H1 (cell line): ENCODE measurements around the gene PLXND1. TPM values are rescaled to one million over a fixed set of nuclear protein-coding genes. Genes with fewer than 3 reads are reported as not detected.
A peak's percentile ranks its signal among the peaks of the same experiment; 100 is the strongest.

ENCODE experiments used
- CTCF ChIA-PET: fragments of 300-600 bp; sonication (Branson Sonifier 250); formaldehyde crosslinking; loops from one replicate; lab custom pipeline; 2021; ENCODE audit not compliant: partially characterized antibody; lab: Charles Lee
- POLR2A ChIA-PET: fragments of 300-600 bp; sonication (Branson Sonifier 250); formaldehyde crosslinking; loops from one replicate; lab custom pipeline; 2021; ENCODE audit warnings: inconsistent platforms; ENCODE audit not compliant: partially characterized antibody; lab: Charles Lee
- DNase-seq, 2 experiments: peaks; one replicate each; pipeline versions ENCODE4 v3.0.0 to v3.0.0-alpha.2; 2010 to 2022; ENCODE audit warnings: low spot score in 2 of 2, low read depth in 1 of 2, mixed read lengths in 1 of 2
- FAIRE-seq: peaks from 2 replicates; lab custom pipeline; 2011; peaks lifted over from hg19 to GRCh38; lab: Jason Lieb, UNC
- H2AFZ ChIP-seq: 2 replicates; pipeline ENCODE4 v1.8.1; 2012; ENCODE audit warnings: low read length, inconsistent platforms
- H2AK5ac ChIP-seq: 2 replicates; pipeline ENCODE4 v1.6.1; 2013; ENCODE audit warnings: low read depth, low read length
- H2BK120ac ChIP-seq: replicated peaks from 2 replicates; pipeline ENCODE3; 2013; ENCODE audit warnings: low read depth, low read length, inconsistent platforms
- H2BK12ac ChIP-seq: 2 replicates; pipeline ENCODE4 v1.6.1; 2013; ENCODE audit warnings: low read depth, low read length
- H2BK15ac ChIP-seq: 2 replicates; pipeline ENCODE4 v1.6.1; 2013; ENCODE audit warnings: low read length
- H2BK20ac ChIP-seq: 2 replicates; pipeline ENCODE4 v1.6.1; 2013; ENCODE audit warnings: low read length
- H2BK5ac ChIP-seq: 2 replicates; pipeline ENCODE4 v1.6.1; 2013; ENCODE audit warnings: low read depth, low read length
- H3K14ac ChIP-seq: 2 replicates; pipeline ENCODE4 v1.6.1; 2013; ENCODE audit warnings: inconsistent platforms; ENCODE audit not compliant: insufficient read length
- H3K18ac ChIP-seq: 2 replicates; pipeline ENCODE4 v1.6.1; 2013; ENCODE audit warnings: low read length; ENCODE audit errors: extremely low read depth
- H3K23ac ChIP-seq: 2 replicates; pipeline ENCODE4 v1.6.1; 2013; ENCODE audit warnings: inconsistent platforms; ENCODE audit not compliant: insufficient read length
- H3K23me2 ChIP-seq: 2 replicates; pipeline ENCODE4 v1.6.1; 2013; ENCODE audit warnings: low read depth, low read length
- H3K27ac ChIP-seq: 2 replicates; pipeline ENCODE4 v1.6.1; 2011; ENCODE audit warnings: low read depth, low read length, inconsistent platforms
- H3K27me3 ChIP-seq, 4 experiments: replicated peaks in 1 of 4; 1 replicate in 1 of 4; 2 replicates in 3 of 4; pipeline versions ENCODE4 v1.6.1 to v1.8.1; 2011 to 2013; ENCODE audit warnings: low read length in 3 of 4, mild to moderate bottlenecking in 3 of 4, inconsistent platforms in 2 of 4, mixed read lengths in 2 of 4, moderate library complexity in 1 of 4; ENCODE audit not compliant: control insufficient read depth in 3 of 4, insufficient read depth in 3 of 4; ENCODE audit errors: extremely low read depth in 1 of 4
- H3K36me3 ChIP-seq, 4 experiments: 2 replicates each; pipeline versions ENCODE4 v1.6.1 to v1.8.1; 2011 to 2013; ENCODE audit warnings: mild to moderate bottlenecking in 4 of 4, low read length in 3 of 4, moderate library complexity in 2 of 4, control low read depth in 1 of 4, inconsistent platforms in 1 of 4; ENCODE audit not compliant: insufficient read depth in 4 of 4, control insufficient read depth in 2 of 4
- H3K4ac ChIP-seq: replicated peaks from 2 replicates; pipeline ENCODE3; 2013; ENCODE audit warnings: low read length, low read depth, mixed read lengths, inconsistent platforms; ENCODE audit not compliant: insufficient read length
- H3K4me1 ChIP-seq, 4 experiments: replicated peaks in 1 of 4; 1 replicate in 1 of 4; 2 replicates in 3 of 4; pipeline versions ENCODE4 v1.6.1 to v1.8.1; 2011 to 2013; ENCODE audit warnings: low read length in 3 of 4, inconsistent platforms in 2 of 4, mixed read lengths in 1 of 4; ENCODE audit not compliant: insufficient read depth in 4 of 4, control insufficient read depth in 3 of 4
- H3K4me2 ChIP-seq, 2 experiments: 2 replicates each; pipeline versions ENCODE4 v1.6.1 to v1.8.1; 2011 to 2013; ENCODE audit warnings: low read depth in 2 of 2, low read length in 2 of 2, control low read depth in 1 of 2, inconsistent platforms in 1 of 2, mild to moderate bottlenecking in 1 of 2; ENCODE audit not compliant: insufficient read depth in 1 of 2
- H3K4me3 ChIP-seq, 4 experiments: fragments of 200-600, 300-600 bp in 1 of 4; sonication (generic), shearing (Covaris generic), sonication (Bioruptor Twin) in 1 of 4; 2 replicates each; pipeline versions ENCODE4 v1.5.1 to v1.8.1; 2011 to 2016; ENCODE audit warnings: low read length in 4 of 4, low read depth in 3 of 4, control low read depth in 2 of 4, inconsistent platforms in 2 of 4, mild to moderate bottlenecking in 2 of 4, mixed read lengths in 1 of 4, moderate library complexity in 1 of 4; ENCODE audit not compliant: insufficient read depth in 2 of 4; ENCODE audit errors: extremely low read depth in 1 of 4
- H3K56ac ChIP-seq: replicated peaks from 2 replicates; pipeline ENCODE3; 2013; ENCODE audit warnings: low read depth, mild to moderate bottlenecking, mixed read lengths, low read length, inconsistent platforms; ENCODE audit not compliant: insufficient read length
- H3K79me1 ChIP-seq: 2 replicates; pipeline ENCODE4 v1.6.1; 2013; ENCODE audit warnings: low read depth, low read length, control low read depth
- H3K79me2 ChIP-seq, 2 experiments: 2 replicates each; pipeline versions ENCODE4 v1.6.1 to v1.8.1; 2012 to 2013; ENCODE audit warnings: low read length in 2 of 2, mild to moderate bottlenecking in 2 of 2, inconsistent platforms in 1 of 2; ENCODE audit not compliant: insufficient read depth in 2 of 2, control insufficient read depth in 1 of 2
- H3K9ac ChIP-seq, 4 experiments: replicated peaks in 1 of 4; 1 replicate in 1 of 4; 2 replicates in 3 of 4; pipeline versions ENCODE4 v1.6.1 to v1.8.1; 2011 to 2013; ENCODE audit warnings: low read depth in 3 of 4, low read length in 3 of 4, control low read depth in 2 of 4, mild to moderate bottlenecking in 2 of 4, moderate library complexity in 2 of 4, inconsistent platforms in 1 of 4; ENCODE audit errors: extremely low read depth in 1 of 4
- H3K9me3 ChIP-seq, 2 experiments: 2 replicates each; pipeline versions ENCODE4 v1.6.1 to v1.8.1; 2012 to 2013; ENCODE audit warnings: mild to moderate bottlenecking in 2 of 2, moderate library complexity in 2 of 2, control low read depth in 1 of 2, inconsistent platforms in 1 of 2, low read depth in 1 of 2, low read length in 1 of 2, mixed read lengths in 1 of 2; ENCODE audit not compliant: insufficient read depth in 2 of 2
- H4K20me1 ChIP-seq, 2 experiments: replicated peaks in 1 of 2; 2 replicates each; pipeline versions ENCODE3 to v1.8.1; 2011 to 2013; ENCODE audit warnings: inconsistent platforms in 2 of 2, low read length in 2 of 2, mild to moderate bottlenecking in 1 of 2; ENCODE audit not compliant: insufficient read depth in 2 of 2, control insufficient read depth in 1 of 2
- H4K5ac ChIP-seq: 2 replicates; pipeline ENCODE4 v1.6.1; 2013; ENCODE audit warnings: low read length, low read depth, mixed read lengths, inconsistent platforms; ENCODE audit not compliant: insufficient read length
- H4K8ac ChIP-seq: 2 replicates; pipeline ENCODE4 v1.8.0; 2013; ENCODE audit warnings: mild to moderate bottlenecking, moderate library complexity, low read length, inconsistent platforms; ENCODE audit not compliant: insufficient read depth; ENCODE audit errors: extremely low read depth
- H4K91ac ChIP-seq: replicated peaks from 2 replicates; pipeline ENCODE3; 2013; ENCODE audit warnings: low read length, mixed read lengths, inconsistent platforms; ENCODE audit not compliant: insufficient read length
- BACH1 ChIP-seq: IDR thresholded peaks from 2 replicates; pipeline ENCODE4 v1.6.1; 2012; ENCODE audit warnings: low read length, improper control_type of control experiment
- CTBP2 ChIP-seq: IDR thresholded peaks from 2 replicates; pipeline ENCODE4 v1.7.0; 2011; ENCODE audit warnings: borderline replicate concordance, mild to moderate bottlenecking, moderate library complexity, mixed read lengths, low read length; ENCODE audit not compliant: insufficient read depth, insufficient read length
- EP300 ChIP-seq, 2 experiments: IDR thresholded peaks; 1 replicate in 1 of 2; 2 replicates in 1 of 2; pipeline ENCODE4 v1.6.1; 2011 to 2012; ENCODE audit warnings: low read depth in 2 of 2, low read length in 2 of 2, mild to moderate bottlenecking in 2 of 2, borderline replicate concordance in 1 of 2, inconsistent platforms in 1 of 2, moderate library complexity in 1 of 2
- GTF2F1 ChIP-seq: IDR thresholded peaks from 2 replicates; pipeline ENCODE4 v1.6.1; 2012; ENCODE audit warnings: low read depth, low read length, improper control_type of control experiment, borderline replicate concordance
- NRF1 ChIP-seq: IDR thresholded peaks from 2 replicates; pipeline ENCODE4 v1.6.1; 2011; ENCODE audit warnings: mild to moderate bottlenecking, low read depth, low read length, improper control_type of control experiment
- POU5F1 ChIP-seq: IDR thresholded peaks from 2 replicates; pipeline ENCODE4 v1.6.1; 2011; ENCODE audit warnings: low read depth, mild to moderate bottlenecking, low read length, moderate library complexity
- RBBP5 ChIP-seq: IDR thresholded peaks from 2 replicates; pipeline ENCODE4 v1.7.1; 2012; ENCODE audit warnings: low read depth, mild to moderate bottlenecking, inconsistent platforms, low read length, moderate library complexity, borderline replicate concordance
- RFX5 ChIP-seq: IDR thresholded peaks from 2 replicates; pipeline ENCODE4 v1.6.1; 2011; ENCODE audit warnings: low read depth, low read length, improper control_type of control experiment, borderline replicate concordance
- SP1 ChIP-seq: IDR thresholded peaks from 2 replicates; pipeline ENCODE4 v1.6.1; 2011; ENCODE audit warnings: low read depth, low read length
- SP2 ChIP-seq: IDR thresholded peaks from 2 replicates; pipeline ENCODE4 v1.6.1; 2012; ENCODE audit warnings: mild to moderate bottlenecking, low read length, inconsistent platforms
- WGBS, 2 experiments: shearing (Covaris generic) in 1 of 2; methylation state at CpG; one replicate each; pipeline versions ENCODE4 v1.1.6 to v1.1.7; 2013 to 2015; ENCODE audit warnings: low lambda C conversion rate in 2 of 2, mixed read lengths in 2 of 2, inconsistent platforms in 1 of 2, low coverage in 1 of 2, missing lambda C conversion rate in 1 of 2; ENCODE audit not compliant: insufficient replicate concordance in 2 of 2, insufficient coverage in 1 of 2, insufficient read length in 1 of 2; ENCODE audit errors: extremely low coverage in 1 of 2, missing lambda C conversion rate in 1 of 2; 5-methylcytosine and 5-hydroxymethylcytosine counted together
- polyA plus RNA-seq, 7 experiments: library from polyadenylated mRNA; depleted of rRNA in 3 of 7; stranded (reverse) in 5 of 7; unstranded in 2 of 7; fragments of >200 nt in 5 of 7; fragments of 200-250 nt in 2 of 7; gene quantifications; 1 replicate in 5 of 7; 2 replicates in 1 of 7; 4 replicates in 1 of 7; pipeline versions ENCODE4 v1.2.1 to v1.2.3, GENCODE V29; 2011 to 2013; ENCODE audit warnings: missing spikeins in 2 of 7, mixed read lengths in 2 of 7
- total RNA-seq: library from RNA; stranded (reverse); fragmentation: NEBNext Ultra II Directional; extraction: Animal tissue kit (Norgen Biotek cat#: 25700); gene quantifications from 2 replicates; pipeline ENCODE4 v1.2.1, GENCODE V29; 2021

The PLXND1 gene
- total and polyA plus RNA-seq, 2 of the 8 experiments (the other 6 are each of a cell fraction or from before 2014, with no cell fraction given), result 17.7 to 66.4 TPM

DNA sequence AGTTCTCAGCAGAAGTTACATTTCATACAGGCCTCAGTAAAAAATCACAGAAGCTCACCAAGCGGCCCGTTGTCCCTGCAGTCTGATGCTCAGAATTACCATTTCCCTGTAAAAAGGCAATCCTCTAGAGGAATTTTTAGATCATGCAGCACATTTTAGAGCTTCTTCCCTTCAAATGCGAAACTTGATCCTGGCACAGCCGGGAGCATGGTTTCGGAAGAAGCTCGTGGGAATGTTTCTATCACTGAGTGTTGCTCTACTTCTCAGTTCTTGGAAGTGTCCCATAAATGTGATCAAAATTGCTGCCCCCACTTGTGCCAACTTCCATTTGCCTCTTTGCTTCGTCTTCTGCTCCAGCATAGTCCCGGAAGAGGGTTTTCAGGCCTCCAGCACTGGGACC is 67.3 kb downstream of the PLXND1 start:
- Histone ChIP-seq H4K20me1 (no peaks in the 10 kb centered on the region), H3K4ac (no peak overlapping the region), H2BK15ac (no peak overlapping the region), H3K27me3 (no peaks in the 10 kb centered on the region), H2AFZ (peak overlapping the region; percentile 45), H4K5ac (no peak overlapping the region), H2BK5ac (no peak overlapping the region), H3K9me3 (no peaks in the 10 kb centered on the region), H4K91ac (peak overlapping the region; percentile 75), H3K36me3 (no peaks in the 10 kb centered on the region), H3K4me1 (peaks cover 8 to 19% (median 10%) of the 10 kb centered on the region in 4 experiments), H4K8ac (no peak overlapping the region; the same call in 1 of the 2 replicates), H3K23me2 (no peaks in the 10 kb centered on the region), H2BK12ac (0 out of 2 replicates have a peak overlapping the region, but pooled peaks have one; percentile 29), H2BK20ac (no peak overlapping the region), H3K23ac (no peak overlapping the region), H3K79me2 (no peaks in the 10 kb centered on the region), H3K4me2 (no peak overlapping the region; a peak in 1 of 4 replicates), H2AK5ac (0 out of 2 replicates have a peak overlapping the region, but pooled peaks have one; percentile 5), H3K9ac (no peak overlapping the region), H3K18ac (peak overlapping the region; percentile 5; the same call in 1 of the 2 replicates), H3K27ac (no peak overlapping the region), H3K56ac (no peak overlapping the region), H3K14ac (no peak overlapping the region), H2BK120ac (no peak overlapping the region), H3K4me3 (no peak overlapping the region), H3K79me1 (no peaks in the 10 kb centered on the region)
- DNase-seq (no peak), FAIRE-seq (no peak)
- TF ChIP-seq NRF1, result no peak
- TF ChIP-seq GTF2F1, result no peak
- TF ChIP-seq RFX5, result no peak
- no peak for TF ChIP-seq EP300 (IDR thresholded peaks at IDR 0.05; ENCODE audit: borderline replicate concordance in 1 of 2, low read depth in 2 of 2, low read length in 2 of 2)
- no peak for TF ChIP-seq SP1
- TF ChIP-seq CTBP2, result no peak
- TF ChIP-seq BACH1, result no peak
- TF ChIP-seq POU5F1, result no peak
- TF ChIP-seq RBBP5, result no peak
- no peak for TF ChIP-seq SP2
- CTCF ChIA-PET, result interaction anchor here (1.0 to 2.1 kb wide), 4 partner anchors 8 to 15 kb away, joined by 4 to 7 read pairs (median 5); partner anchors contain the start of gene RHO
- 75% methylated on average over 8 of the region's 8 CpGs; no CpG with 5 or more reads in 1 of the 2 experiments for WGBS, 2 experiments
- POLR2A ChIA-PET, result no interaction called here
